ENCODE measurements around the gene MYT1.

DNA sequence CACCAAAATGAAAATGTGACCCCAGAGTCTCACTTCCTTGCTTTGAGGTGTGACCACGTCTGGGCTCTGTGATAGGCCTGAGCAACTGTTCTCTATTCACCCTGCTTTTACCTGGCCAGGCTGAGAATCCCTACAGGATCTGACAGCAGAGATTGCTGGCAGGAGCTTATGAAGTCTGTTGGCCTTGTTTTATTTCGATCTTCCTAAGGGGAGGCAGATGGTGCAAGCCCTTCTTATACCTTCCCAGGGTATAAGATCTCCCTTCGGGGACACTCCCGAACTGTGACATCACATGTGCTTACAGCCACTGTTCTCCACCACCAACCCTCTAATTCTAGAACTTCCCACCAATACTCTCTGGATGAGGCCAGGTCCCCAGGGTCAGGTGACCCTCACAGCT lies 26.8 kb downstream of the MYT1 start:
- TF ChIP-seq EZH2 (IDR thresholded peaks at IDR 0.05; ENCODE audit: borderline replicate concordance, insufficient read depth, low read length, poor library complexity, severe bottlenecking) (no peak), TAF1 (IDR thresholded peaks at IDR 0.05; ENCODE audit: low read depth) (no peak)
- TF ChIP-seq, protein P1, sequence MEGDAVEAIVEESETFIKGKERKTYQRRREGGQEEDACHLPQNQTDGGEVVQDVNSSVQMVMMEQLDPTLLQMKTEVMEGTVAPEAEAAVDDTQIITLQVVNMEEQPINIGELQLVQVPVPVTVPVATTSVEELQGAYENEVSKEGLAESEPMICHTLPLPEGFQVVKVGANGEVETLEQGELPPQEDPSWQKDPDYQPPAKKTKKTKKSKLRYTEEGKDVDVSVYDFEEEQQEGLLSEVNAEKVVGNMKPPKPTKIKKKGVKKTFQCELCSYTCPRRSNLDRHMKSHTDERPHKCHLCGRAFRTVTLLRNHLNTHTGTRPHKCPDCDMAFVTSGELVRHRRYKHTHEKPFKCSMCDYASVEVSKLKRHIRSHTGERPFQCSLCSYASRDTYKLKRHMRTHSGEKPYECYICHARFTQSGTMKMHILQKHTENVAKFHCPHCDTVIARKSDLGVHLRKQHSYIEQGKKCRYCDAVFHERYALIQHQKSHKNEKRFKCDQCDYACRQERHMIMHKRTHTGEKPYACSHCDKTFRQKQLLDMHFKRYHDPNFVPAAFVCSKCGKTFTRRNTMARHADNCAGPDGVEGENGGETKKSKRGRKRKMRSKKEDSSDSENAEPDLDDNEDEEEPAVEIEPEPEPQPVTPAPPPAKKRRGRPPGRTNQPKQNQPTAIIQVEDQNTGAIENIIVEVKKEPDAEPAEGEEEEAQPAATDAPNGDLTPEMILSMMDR (IDR thresholded peaks at IDR 0.05; ENCODE audit: poor library complexity, severe bottlenecking): no peak

Data from neural cell (in vitro differentiated cells).